Measurements from ENCODE around the gene SRPX.

SRPX gene

GRCh38 chrX:38232079-38232686 is 11.5 kb upstream of the SRPX start:
- Histone ChIP-seq H3K27ac (no peak overlapping the region), H3K4me3 (ENCODE audit: low read depth in 1 of 2, low read length in 1 of 2) (no peak overlapping the region)

GRCh38 chrX:38225093-38225492 is 4.4 kb upstream of the SRPX start:
- Histone ChIP-seq H3K27ac (no peak overlapping the region), H3K9me3 (no peaks in the 10 kb centered on the region), H3K36me3 (no peaks in the 10 kb centered on the region), H3K4me3 (ENCODE audit: low read depth in 1 of 2, low read length in 1 of 2) (no peak overlapping the region), H3K4me1 (ENCODE audit: control insufficient read depth in 1 of 2, insufficient read depth in 1 of 2, low read depth in 1 of 2, low read length in 1 of 2) (peaks cover 0 to 5% of the 10 kb centered on the region in 2 experiments), H3K27me3 (peaks cover 51% of the 10 kb centered on the region)
- TF ChIP-seq CTCF (IDR thresholded peaks at IDR 0.05), result no peak

More at GRCh38 chrX:38232079-38232686, 11.5 kb upstream of the SRPX start:
- H3K4me1 ChIP-seq (ENCODE audit: control insufficient read depth in 1 of 2, insufficient read depth in 1 of 2, low read depth in 1 of 2, low read length in 1 of 2), result no peaks in the 10 kb centered on the region
- no peaks in the 10 kb centered on the region for H3K27me3 ChIP-seq
- H3K36me3 ChIP-seq, result no peaks in the 10 kb centered on the region
- no peak for TF ChIP-seq CTCF (IDR thresholded peaks at IDR 0.05)
- H3K9me3 ChIP-seq, result no peaks in the 10 kb centered on the region

GRCh38 chrX:38224160-38224559 is 3.5 kb upstream of the SRPX start:
- no peaks in the 10 kb centered on the region for H3K36me3 ChIP-seq
- no peaks in the 10 kb centered on the region for H3K9me3 ChIP-seq
- no peak for TF ChIP-seq CTCF (IDR thresholded peaks at IDR 0.05)
- H3K27ac ChIP-seq, result no peak overlapping the region
- peaks cover 60% of the 10 kb centered on the region for H3K27me3 ChIP-seq
- peaks cover 0 to 5% of the 10 kb centered on the region in 2 experiments for H3K4me1 ChIP-seq (ENCODE audit: control insufficient read depth in 1 of 2, insufficient read depth in 1 of 2, low read depth in 1 of 2, low read length in 1 of 2)
- H3K4me3 ChIP-seq (ENCODE audit: low read depth in 1 of 2, low read length in 1 of 2), result no peak overlapping the region

- Histone ChIP-seq H3K27me3 (peaks cover 71% of the 10 kb centered on the region), H3K4me1 (ENCODE audit: control insufficient read depth in 1 of 2, insufficient read depth in 1 of 2, low read depth in 1 of 2, low read length in 1 of 2) (peaks cover 0 to 5% of the 10 kb centered on the region in 2 experiments), H3K4me3 (ENCODE audit: low read depth in 1 of 2, low read length in 1 of 2) (no peak overlapping the region), H3K36me3 (no peaks in the 10 kb centered on the region), H3K9me3 (no peaks in the 10 kb centered on the region), H3K27ac (no peak overlapping the region)
- no peak for TF ChIP-seq CTCF (IDR thresholded peaks at IDR 0.05)
These were observed 789 bp upstream of the SRPX start for GRCh38 chrX:38221391-38221929.

GRCh38 chrX:38220024-38220414 is 652 bp downstream of the SRPX start:
- Histone ChIP-seq H3K27ac (no peak overlapping the region), H3K4me3 (ENCODE audit: low read depth in 1 of 2, low read length in 1 of 2) (no peak overlapping the region)

More at GRCh38 chrX:38220024-38220414, 652 bp downstream of the SRPX start:
- H3K27me3 ChIP-seq, result peaks cover 60% of the 10 kb centered on the region
- peaks cover 0 to 5% of the 10 kb centered on the region in 2 experiments for H3K4me1 ChIP-seq (ENCODE audit: control insufficient read depth in 1 of 2, insufficient read depth in 1 of 2, low read depth in 1 of 2, low read length in 1 of 2)
- H3K9me3 ChIP-seq, result no peaks in the 10 kb centered on the region
- H3K36me3 ChIP-seq, result no peaks in the 10 kb centered on the region
- TF ChIP-seq CTCF (IDR thresholded peaks at IDR 0.05), result no peak
